WTC11 (cell line): Measurements from ENCODE around the gene EEIG2. TPM values are rescaled to one million over a fixed set of nuclear protein-coding genes. Genes with fewer than 3 reads are reported as not detected.

Experiments
- ATF3 ChIP-seq: sonication (generic); formaldehyde crosslinking; conservative IDR thresholded peaks from 2 replicates; pipeline ENCODE4 v1.8.1; 2022; ENCODE audit warnings: mild to moderate bottlenecking, missing genetic modification reagents
- CBFB ChIP-seq: sonication (generic); formaldehyde crosslinking; IDR thresholded peaks from 2 replicates; pipeline ENCODE4 v1.8.1; 2022; ENCODE audit warnings: mild to moderate bottlenecking, low read depth, missing genetic modification reagents
- CDX4 ChIP-seq: fragments of 250-450 bp; sonication (Bioruptor Pico); IDR thresholded peaks from 2 replicates; pipeline ENCODE4 v1.9.0; 2021; ENCODE audit warnings: moderate library complexity, mild to moderate bottlenecking, inconsistent platforms, borderline replicate concordance
- CTCF ChIP-seq: fragments of 200-600 bp; IDR thresholded peaks from 2 replicates; pipeline ENCODE4 v1.8.0; 2022; ENCODE audit warnings: antibody characterized with exemption
- ERG ChIP-seq: fragments of 250-450 bp; sonication (Bioruptor Pico); IDR thresholded peaks from 2 replicates; pipeline ENCODE4 v1.8.0; 2021; ENCODE audit warnings: mild to moderate bottlenecking
- FOXJ3 ChIP-seq: sonication (generic); formaldehyde crosslinking; IDR thresholded peaks from 2 replicates; pipeline ENCODE4 v1.9.0; 2021; ENCODE audit warnings: missing genetic modification reagents, mild to moderate bottlenecking, borderline replicate concordance
- FOXP4 ChIP-seq: sonication (generic); formaldehyde crosslinking; IDR thresholded peaks from 2 replicates; pipeline ENCODE4 v1.8.0; 2022; ENCODE audit warnings: mild to moderate bottlenecking, missing genetic modification reagents
- MAX ChIP-seq: sonication (generic); formaldehyde crosslinking; IDR thresholded peaks from 2 replicates; pipeline ENCODE4 v1.8.0; 2022; ENCODE audit warnings: mild to moderate bottlenecking, missing genetic modification reagents
- MYBL2 ChIP-seq: sonication (generic); formaldehyde crosslinking; IDR thresholded peaks from 2 replicates; pipeline ENCODE4 v1.8.1; 2023; ENCODE audit warnings: mild to moderate bottlenecking, moderate library complexity, missing genetic modification reagents
- NR3C1 ChIP-seq: sonication (generic); formaldehyde crosslinking; conservative IDR thresholded peaks from 2 replicates; pipeline ENCODE4 v1.8.1; 2023; ENCODE audit warnings: low read depth, mild to moderate bottlenecking, missing genetic modification reagents
- SMAD3 ChIP-seq: sonication (generic); formaldehyde crosslinking; IDR thresholded peaks from 2 replicates; pipeline ENCODE4 v1.8.0; 2022; ENCODE audit warnings: missing genetic modification reagents, mild to moderate bottlenecking, borderline replicate concordance
- SOX15 ChIP-seq: fragments of 250-450 bp; sonication (Bioruptor Pico); IDR thresholded peaks from 2 replicates; pipeline ENCODE4 v1.9.0; 2021; ENCODE audit warnings: mild to moderate bottlenecking
- STAT6 ChIP-seq: sonication (generic); formaldehyde crosslinking; conservative IDR thresholded peaks from 2 replicates; pipeline ENCODE4 v1.8.1; 2023; ENCODE audit warnings: mild to moderate bottlenecking, low read depth, missing genetic modification reagents, moderate library complexity
- TP53 ChIP-seq: sonication (generic); formaldehyde crosslinking; IDR thresholded peaks from 2 replicates; pipeline ENCODE4 v1.8.1; 2023; ENCODE audit warnings: mild to moderate bottlenecking, missing genetic modification reagents
- ZBTB21 ChIP-seq: sonication (generic); formaldehyde crosslinking; IDR thresholded peaks from 2 replicates; pipeline ENCODE4 v1.8.1; 2023; ENCODE audit warnings: mild to moderate bottlenecking, missing genetic modification reagents, borderline replicate concordance
- ZMAT4 ChIP-seq: fragments of 250-450 bp; sonication (Bioruptor Pico); IDR thresholded peaks from 2 replicates; pipeline ENCODE4 v1.9.0; 2021; ENCODE audit warnings: mild to moderate bottlenecking
- ZNF396 ChIP-seq: fragments of 250-450 bp; sonication (Bioruptor Pico); IDR thresholded peaks from 2 replicates; pipeline ENCODE4 v1.8.0; 2021; ENCODE audit warnings: mild to moderate bottlenecking, moderate library complexity, borderline replicate concordance
- ZNF416 ChIP-seq: fragments of 250-450 bp; sonication (Bioruptor Pico); IDR thresholded peaks from 2 replicates; pipeline ENCODE4 v1.9.0; 2021; ENCODE audit warnings: mild to moderate bottlenecking, inconsistent platforms
- ZNF425 ChIP-seq: fragments of 250-450 bp; sonication (Bioruptor Pico); conservative IDR thresholded peaks from 2 replicates; pipeline ENCODE4 v1.9.0; 2021; ENCODE audit warnings: mild to moderate bottlenecking
- ZNF671 ChIP-seq: fragments of 250-450 bp; sonication (Bioruptor Pico); IDR thresholded peaks from 2 replicates; pipeline ENCODE4 v1.8.0; 2021; ENCODE audit warnings: mild to moderate bottlenecking
- total RNA-seq: library from RNA; stranded (reverse); gene quantifications from 3 replicates; pipeline ENCODE4 v1.2.3, GENCODE V29; 2021

The EEIG2 gene
- total RNA-seq, 1 experiment from 2014 or later, result 65.7 TPM

- TF ChIP-seq SOX15 (CRISPR knock-in tag), result no peak
- TF ChIP-seq ERG (CRISPR knock-in tag), result no peak
- no peak for TF ChIP-seq ATF3 (CRISPR knock-in tag)
- no peak for TF ChIP-seq ZNF396 (CRISPR knock-in tag)
- TF ChIP-seq FOXP4 (CRISPR knock-in tag), result 0 out of 2 replicates have a peak, but pooled peaks have one; percentile 12
- no peak for TF ChIP-seq TP53 (CRISPR knock-in tag)
- TF ChIP-seq STAT6, result no peak
- TF ChIP-seq CTCF, result peak; percentile 76
- no peak for TF ChIP-seq MAX (CRISPR knock-in tag)
- TF ChIP-seq MYBL2 (CRISPR knock-in tag), result no peak
- TF ChIP-seq SMAD3 (CRISPR knock-in tag), result no peak
- TF ChIP-seq ZNF671 (CRISPR knock-in tag), result no peak
- no peak for TF ChIP-seq ZMAT4 (CRISPR knock-in tag)
- 0 out of 2 replicates have a peak, but pooled peaks have one; percentile 33 for TF ChIP-seq ZNF416 (CRISPR knock-in tag)
- no peak for TF ChIP-seq ZNF425 (CRISPR knock-in tag)
- no peak for TF ChIP-seq ZBTB21
- no peak for TF ChIP-seq CDX4 (CRISPR knock-in tag)
- TF ChIP-seq FOXJ3 (CRISPR knock-in tag), result no peak
- no peak for TF ChIP-seq NR3C1 (CRISPR knock-in tag)
- no peak for TF ChIP-seq CBFB (CRISPR knock-in tag)
These were observed at the start of gene EEIG2 (continued) for GRCh38 chr1:108559215-108560186.
